Endodermal cell (in vitro differentiated cells): Measurements from ENCODE around the gene ADAMTS6. TPM values are rescaled to one million over a fixed set of nuclear protein-coding genes. Genes with fewer than 3 reads are reported as not detected.

Experiments used
- DNase-seq: peaks from one replicate; pipeline ENCODE4 v3.0.0-alpha.2; 2017
- H3K27ac ChIP-seq: 2 replicates; pipeline ENCODE4 v1.5.1; 2013; ENCODE audit warnings: mild to moderate bottlenecking, low read depth, low read length, moderate library complexity
- H3K27me3 ChIP-seq: 2 replicates; pipeline ENCODE4 v1.6.1; 2013; ENCODE audit warnings: mild to moderate bottlenecking, low read length, moderate library complexity; ENCODE audit not compliant: insufficient read depth, control insufficient read depth, poor library complexity, severe bottlenecking
- H3K36me3 ChIP-seq: 2 replicates; pipeline ENCODE4 v1.7.0; 2013; ENCODE audit warnings: mild to moderate bottlenecking, low read length, moderate library complexity; ENCODE audit not compliant: control insufficient read depth, insufficient read depth
- H3K4me1 ChIP-seq: one replicate; pipeline ENCODE4 v1.7.0; 2013; ENCODE audit warnings: low read length; ENCODE audit not compliant: control insufficient read depth, insufficient read depth
- H3K4me3 ChIP-seq: 2 replicates; pipeline ENCODE4 v1.5.1; 2013; ENCODE audit warnings: mild to moderate bottlenecking, low read length, moderate library complexity
- H3K9ac ChIP-seq: 2 replicates; pipeline ENCODE4 v1.6.1; 2013; ENCODE audit warnings: mild to moderate bottlenecking, low read length, moderate library complexity; ENCODE audit not compliant: poor library complexity, severe bottlenecking; ENCODE audit errors: extremely low read depth
- H3K9me3 ChIP-seq: 2 replicates; pipeline ENCODE4 v1.6.1; 2013; ENCODE audit warnings: mild to moderate bottlenecking, low read length, moderate library complexity; ENCODE audit not compliant: control insufficient read depth
- H3K27ac Mint-ChIP-seq: 2 replicates; pipeline ENCODE4 v1.8.0; 2020; ENCODE audit warnings: mixed read lengths
- H3K27me3 Mint-ChIP-seq: 2 replicates; pipeline ENCODE4 v1.8.0; 2021; ENCODE audit warnings: mild to moderate bottlenecking, mixed read lengths; ENCODE audit not compliant: insufficient read depth
- H3K36me3 Mint-ChIP-seq: 2 replicates; pipeline ENCODE4 v1.8.0; 2020; ENCODE audit warnings: low read depth, mixed read lengths
- H3K4me1 Mint-ChIP-seq: 2 replicates; pipeline ENCODE4 v1.8.0; 2020; ENCODE audit warnings: mixed read lengths
- H3K4me3 Mint-ChIP-seq: 2 replicates; pipeline ENCODE4 v1.8.0; 2020; ENCODE audit warnings: mild to moderate bottlenecking, moderate library complexity, mixed read lengths
- H3K9me3 Mint-ChIP-seq: 2 replicates; pipeline ENCODE4 v1.8.0; 2020; ENCODE audit warnings: mild to moderate bottlenecking, mixed read lengths
- WGBS, 2 experiments: methylation state at CpG; one replicate each; pipeline versions ENCODE4 v1.1.5 to v1.1.7; 2013; ENCODE audit warnings: missing lambda C conversion rate in 2 of 2, mixed read lengths in 1 of 2; ENCODE audit not compliant: insufficient coverage in 1 of 2, insufficient read length in 1 of 2; 5-methylcytosine and 5-hydroxymethylcytosine counted together
- total RNA-seq, 2 donors: library from RNA; stranded (reverse); fragmentation: NEBNext Ultra II Directional in 1 of 2; extraction: Animal tissue kit (Norgen Biotek cat#: 25700) in 1 of 2; gene quantifications; 2 replicates in 1 of 2; 3 replicates in 1 of 2; pipeline ENCODE4 v1.2.1, GENCODE V29; 2021
- TF ChIP-seq, protein P1 (sequence below): fragments of 200-600 bp; sonication (generic); conservative IDR thresholded peaks from 2 replicates; pipeline ENCODE4 v1.5.0; 2021; ENCODE audit warnings: antibody characterized with exemption, mild to moderate bottlenecking

ADAMTS6 gene
- total RNA-seq, 2 donors from 2014 or later, result 2.8 to 4.3 TPM

DNA sequence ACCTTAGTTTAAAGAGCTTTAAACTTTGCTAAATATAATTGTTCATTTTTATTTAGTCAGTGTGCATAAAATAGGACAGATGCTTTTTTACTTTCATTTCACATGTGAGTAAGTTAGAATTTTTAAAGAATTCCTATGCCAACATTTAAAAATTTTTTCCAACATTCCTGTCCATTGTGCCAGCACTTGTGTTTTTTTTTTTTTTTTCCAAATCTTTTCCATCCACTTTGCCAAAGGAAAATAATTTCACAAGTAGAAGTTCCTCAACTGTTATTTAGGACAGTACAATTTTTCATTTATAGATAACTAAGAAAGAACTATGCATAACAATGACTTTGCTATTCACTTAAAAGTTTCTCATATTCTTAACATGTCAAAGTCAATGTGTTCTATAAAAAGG, 189.5 kb downstream of the ADAMTS6 start:
- no peaks in the 10 kb centered on the region for H3K36me3 ChIP-seq
- no peak overlapping the region for H3K4me3 ChIP-seq
- DNase-seq, result no peak
- no peaks in the 10 kb centered on the region for H3K9me3 ChIP-seq
- H3K4me1 ChIP-seq, result no peaks in the 10 kb centered on the region
- Mint-ChIP-seq H3K4me3 (no peak overlapping the region), H3K36me3 (no peaks in the 10 kb centered on the region), H3K27ac (no peak overlapping the region), H3K9me3 (no peaks in the 10 kb centered on the region), H3K27me3 (no peaks in the 10 kb centered on the region), H3K4me1 (no peaks in the 10 kb centered on the region)
- TF ChIP-seq, protein P1, sequence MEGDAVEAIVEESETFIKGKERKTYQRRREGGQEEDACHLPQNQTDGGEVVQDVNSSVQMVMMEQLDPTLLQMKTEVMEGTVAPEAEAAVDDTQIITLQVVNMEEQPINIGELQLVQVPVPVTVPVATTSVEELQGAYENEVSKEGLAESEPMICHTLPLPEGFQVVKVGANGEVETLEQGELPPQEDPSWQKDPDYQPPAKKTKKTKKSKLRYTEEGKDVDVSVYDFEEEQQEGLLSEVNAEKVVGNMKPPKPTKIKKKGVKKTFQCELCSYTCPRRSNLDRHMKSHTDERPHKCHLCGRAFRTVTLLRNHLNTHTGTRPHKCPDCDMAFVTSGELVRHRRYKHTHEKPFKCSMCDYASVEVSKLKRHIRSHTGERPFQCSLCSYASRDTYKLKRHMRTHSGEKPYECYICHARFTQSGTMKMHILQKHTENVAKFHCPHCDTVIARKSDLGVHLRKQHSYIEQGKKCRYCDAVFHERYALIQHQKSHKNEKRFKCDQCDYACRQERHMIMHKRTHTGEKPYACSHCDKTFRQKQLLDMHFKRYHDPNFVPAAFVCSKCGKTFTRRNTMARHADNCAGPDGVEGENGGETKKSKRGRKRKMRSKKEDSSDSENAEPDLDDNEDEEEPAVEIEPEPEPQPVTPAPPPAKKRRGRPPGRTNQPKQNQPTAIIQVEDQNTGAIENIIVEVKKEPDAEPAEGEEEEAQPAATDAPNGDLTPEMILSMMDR, result no peak
- no peak overlapping the region for H3K9ac ChIP-seq
- H3K27ac ChIP-seq, result no peak overlapping the region
- H3K27me3 ChIP-seq, result no peaks in the 10 kb centered on the region

DNA sequence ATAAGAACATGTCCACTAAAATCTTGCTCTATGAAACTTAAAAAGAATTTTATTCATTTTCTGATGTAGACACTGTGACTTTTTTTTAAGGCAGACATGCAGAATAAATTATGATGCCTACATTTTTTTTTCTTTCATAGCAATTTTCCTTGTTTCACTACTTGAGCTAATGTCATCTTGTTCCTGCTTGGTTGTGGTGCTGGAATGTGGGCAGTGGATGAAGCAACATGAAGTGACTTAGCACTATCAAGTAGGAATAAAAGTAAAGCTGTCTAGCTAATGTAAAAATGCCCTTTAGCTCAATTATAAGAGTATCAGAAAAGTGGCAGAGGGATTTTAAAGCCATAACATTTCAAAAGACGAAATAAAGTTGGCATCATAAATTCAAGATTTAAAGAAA, 191.0 kb downstream of the ADAMTS6 start:
- Histone ChIP-seq H3K9me3 (no peaks in the 10 kb centered on the region), H3K27me3 (no peaks in the 10 kb centered on the region), H3K4me1 (no peaks in the 10 kb centered on the region), H3K27ac (no peak overlapping the region), H3K4me3 (no peak overlapping the region), H3K36me3 (no peaks in the 10 kb centered on the region), H3K9ac (no peak overlapping the region)
- Mint-ChIP-seq H3K4me3 (no peak overlapping the region), H3K36me3 (no peaks in the 10 kb centered on the region), H3K9me3 (no peaks in the 10 kb centered on the region), H3K4me1 (no peaks in the 10 kb centered on the region), H3K27me3 (no peaks in the 10 kb centered on the region), H3K27ac (no peak overlapping the region)
- no peak for DNase-seq
- TF ChIP-seq, protein P1, result no peak
- no CpG with 5 or more reads among the region's 1 CpG for WGBS, 2 experiments

DNA sequence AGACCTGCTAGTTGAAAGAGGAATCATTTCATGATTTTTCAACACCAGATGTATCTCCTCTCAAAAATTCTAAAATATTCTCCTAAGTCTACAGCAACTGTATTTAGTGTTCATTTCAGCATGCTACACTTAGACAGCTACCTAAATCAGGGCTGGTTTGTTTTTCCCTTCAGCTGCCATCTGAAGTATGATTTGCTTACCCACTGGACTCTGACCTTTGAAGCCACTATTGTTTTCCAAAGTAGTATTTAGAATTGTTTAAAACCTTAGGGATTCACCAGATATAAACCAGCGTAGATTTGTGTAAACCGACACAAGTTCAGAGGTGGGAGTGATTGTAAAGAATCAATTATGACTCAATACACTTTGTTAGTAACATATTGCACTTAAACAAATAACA, 193.1 kb downstream of the ADAMTS6 start:
- H3K36me3 Mint-ChIP-seq, result no peaks in the 10 kb centered on the region
- no peak overlapping the region for H3K27ac Mint-ChIP-seq
- H3K9me3 ChIP-seq, result no peaks in the 10 kb centered on the region
- no peak for DNase-seq
- no peak overlapping the region for H3K9ac ChIP-seq
- H3K4me3 Mint-ChIP-seq, result no peak overlapping the region
- no peak overlapping the region for H3K27ac ChIP-seq
- no peaks in the 10 kb centered on the region for H3K36me3 ChIP-seq
- H3K27me3 Mint-ChIP-seq, result no peaks in the 10 kb centered on the region
- no peaks in the 10 kb centered on the region for H3K4me1 ChIP-seq
- 90% methylated on average over 2 of the region's 2 CpGs; no CpG with 5 or more reads in 1 of the 2 experiments for WGBS, 2 experiments
- no peaks in the 10 kb centered on the region for H3K27me3 ChIP-seq
- no peak overlapping the region for H3K4me3 ChIP-seq
- TF ChIP-seq, protein P1, result no peak
- no peaks in the 10 kb centered on the region for H3K9me3 Mint-ChIP-seq
- peaks cover 3% of the 10 kb centered on the region for H3K4me1 Mint-ChIP-seq
